SK-N-SH (cell line): ENCODE data around the gene RHOT2. TPM values are rescaled to one million over a fixed set of nuclear protein-coding genes. Genes with fewer than 3 reads are reported as not detected.

Source experiments
- CTCF ChIA-PET: fragments of 300-600, 350-600 bp; formaldehyde crosslinking; extraction: SDS; loops from one replicate; lab custom pipeline; 2021; lab: Yijun Ruan, JAX
- POLR2A ChIA-PET: fragments of 350-600 bp; sonication (Branson Sonifier 250); formaldehyde crosslinking; extraction: SDS; loops from one replicate; lab custom pipeline; 2020; ENCODE audit warnings: antibody characterized with exemption, inconsistent platforms; lab: Yijun Ruan, JAX
- DNase-seq: peaks from one replicate; pipeline ENCODE4 v3.0.0; 2012
- H2AFZ ChIP-seq: fragments of 200-600 bp; sonication (generic); 2 replicates; pipeline ENCODE4 v1.8.1; 2016; ENCODE audit warnings: antibody characterized with exemption, mild to moderate bottlenecking, low read depth
- H3F3A ChIP-seq: fragments of 200-600 bp; sonication (generic); replicated peaks from 2 replicates; pipeline ENCODE3; 2016; ENCODE audit warnings: antibody characterized with exemption, mild to moderate bottlenecking; ENCODE audit not compliant: insufficient read depth
- H3K27ac ChIP-seq, 2 experiments: fragments of 200-500 bp in 1 of 2; fragments of 200-600 bp in 1 of 2; sonication (Bioruptor generic) in 1 of 2; sonication (generic), shearing (Covaris generic) in 1 of 2; 2 replicates each; pipeline versions ENCODE4 v1.5.1 to v1.6.1; 2014 to 2016; ENCODE audit warnings: low read depth in 2 of 2, inconsistent platforms in 1 of 2, low read length in 1 of 2, mild to moderate bottlenecking in 1 of 2, mixed read lengths in 1 of 2
- H3K27me3 ChIP-seq: fragments of 200-600 bp; sonication (generic), shearing (Covaris generic); 2 replicates; pipeline ENCODE4 v1.6.1; 2016; ENCODE audit warnings: mixed run types; ENCODE audit not compliant: insufficient read depth
- H3K36me3 ChIP-seq, 2 experiments: fragments of 200-500 bp in 1 of 2; fragments of 200-600 bp in 1 of 2; sonication (Bioruptor generic) in 1 of 2; sonication (generic) in 1 of 2; replicated peaks in 1 of 2; 2 replicates each; pipeline versions ENCODE3 to v1.5.1; 2014 to 2016; ENCODE audit warnings: low read length in 1 of 2, mild to moderate bottlenecking in 1 of 2; ENCODE audit not compliant: insufficient read depth in 2 of 2, control insufficient read depth in 1 of 2
- H3K4me1 ChIP-seq, 2 experiments: fragments of 200-500 bp in 1 of 2; fragments of 200-600 bp in 1 of 2; sonication (Bioruptor generic) in 1 of 2; sonication (generic), shearing (Covaris generic) in 1 of 2; 2 replicates each; pipeline versions ENCODE4 v1.5.1 to v1.6.1; 2014 to 2016; ENCODE audit warnings: low read depth in 1 of 2, low read length in 1 of 2, mixed run types in 1 of 2; ENCODE audit not compliant: insufficient read depth in 2 of 2, control insufficient read depth in 1 of 2
- H3K4me2 ChIP-seq: fragments of 200-600 bp; sonication (generic), shearing (Covaris generic); 2 replicates; pipeline ENCODE4 v1.6.1; 2017; ENCODE audit warnings: mixed run types
- H3K4me3 ChIP-seq, 2 experiments: fragments of 200-500 bp in 1 of 2; fragments of 200-600 bp in 1 of 2; sonication (Bioruptor generic) in 1 of 2; sonication (generic), shearing (Covaris generic) in 1 of 2; 2 replicates each; pipeline versions ENCODE4 v1.5.1 to v1.8.1; 2014 to 2016; ENCODE audit warnings: low read depth in 2 of 2, inconsistent platforms in 1 of 2, low read length in 1 of 2, mild to moderate bottlenecking in 1 of 2, mixed read lengths in 1 of 2, moderate library complexity in 1 of 2
- H3K79me2 ChIP-seq: fragments of 200-600 bp; sonication (generic); 2 replicates; pipeline ENCODE4 v1.8.1; 2017; ENCODE audit warnings: mild to moderate bottlenecking; ENCODE audit not compliant: insufficient read depth
- H3K9ac ChIP-seq: fragments of 200-600 bp; sonication (generic); 2 replicates; pipeline ENCODE4 v1.6.1; 2017; ENCODE audit warnings: mixed run types
- H3K9me2 ChIP-seq: fragments of 200-600 bp; sonication (generic); 2 replicates; pipeline ENCODE4 v1.6.1; 2017; ENCODE audit warnings: mixed run types
- H3K9me3 ChIP-seq: fragments of 200-600 bp; sonication (generic); 2 replicates; pipeline ENCODE4 v1.6.1; 2017; ENCODE audit warnings: mixed run types, mild to moderate bottlenecking, moderate library complexity
- H4K20me1 ChIP-seq: fragments of 200-600 bp; sonication (generic); 2 replicates; pipeline ENCODE4 v1.6.1; 2017; ENCODE audit warnings: mild to moderate bottlenecking, mixed run types; ENCODE audit not compliant: insufficient read depth
- CHD2 ChIP-seq: fragments of 150-350 bp; IDR thresholded peaks from 2 replicates; pipeline ENCODE4 v1.6.1; 2018; ENCODE audit warnings: low read length; ENCODE audit not compliant: partially characterized antibody
- ELF1 ChIP-seq: IDR thresholded peaks from 2 replicates; pipeline ENCODE4 v1.4.0; 2012
- EZH2phosphoT487 ChIP-seq: fragments of 200-600 bp; sonication (generic); IDR thresholded peaks from 2 replicates; pipeline ENCODE4 v1.6.1; 2017; ENCODE audit warnings: low read depth, mixed run types, mild to moderate bottlenecking, antibody characterized with exemption, moderate library complexity, borderline replicate concordance
- FOXJ3 ChIP-seq: sonication (generic); formaldehyde crosslinking; IDR thresholded peaks from 2 replicates; pipeline ENCODE4 v1.5.1; 2020; ENCODE audit warnings: mild to moderate bottlenecking, missing genetic modification reagents
- GABPA ChIP-seq: IDR thresholded peaks from 2 replicates; pipeline ENCODE4 v1.4.0; 2012; ENCODE audit warnings: low read depth, mild to moderate bottlenecking
- JUND ChIP-seq: IDR thresholded peaks from 2 replicates; pipeline ENCODE4 v1.4.0; 2012
- RCOR1 ChIP-seq: fragments of 150-350 bp; IDR thresholded peaks from 2 replicates; pipeline ENCODE4 v1.6.1; 2017; ENCODE audit warnings: antibody characterized with exemption, low read length
- SIN3A ChIP-seq: IDR thresholded peaks from 2 replicates; pipeline ENCODE4 v1.6.1; 2012; ENCODE audit warnings: low read depth, mild to moderate bottlenecking, low read length, moderate library complexity, borderline replicate concordance
- TEAD4 ChIP-seq: IDR thresholded peaks from 2 replicates; pipeline ENCODE4 v1.4.0; 2012; ENCODE audit warnings: mild to moderate bottlenecking, borderline replicate concordance; ENCODE audit not compliant: insufficient read depth
- WGBS: methylation state at CpG from one replicate; pipeline ENCODE4 v1.1.6; 2017; ENCODE audit warnings: low lambda C conversion rate; 5-methylcytosine and 5-hydroxymethylcytosine counted together
- polyA plus RNA-seq, 3 experiments: library from polyadenylated mRNA; depleted of rRNA; stranded (reverse); fragments of >200 nt; gene quantifications; 2 replicates each; pipeline ENCODE4 v1.2.3, GENCODE V29; 2012
- TF ChIP-seq, protein P1 (sequence below): fragments of 150-350 bp; IDR thresholded peaks from 2 replicates; pipeline ENCODE4 v1.6.1; 2017; ENCODE audit warnings: antibody characterized with exemption, low read length, low read depth, borderline replicate concordance
- TF ChIP-seq, protein P2 (sequence below): IDR thresholded peaks from 2 replicates; pipeline ENCODE4 v1.4.0; 2012; ENCODE audit warnings: low read depth, borderline replicate concordance
- TF ChIP-seq, protein P3 (sequence below): IDR thresholded peaks from 2 replicates; pipeline ENCODE4 v1.4.0; 2012; ENCODE audit warnings: low read depth
- TF ChIP-seq, protein P4 (sequence below): IDR thresholded peaks from 2 replicates; pipeline ENCODE4; 2012
- TF ChIP-seq, protein P5 (sequence below): fragments of 200-600 bp; sonication (generic); IDR thresholded peaks from 2 replicates; pipeline ENCODE4 v1.6.1; 2017; ENCODE audit warnings: antibody characterized with exemption, mild to moderate bottlenecking, moderate library complexity

The RHOT2 gene
- polyA plus RNA-seq, 1 of the 3 experiments (the other 2 are of a cell fraction) = 229 TPM

DNA sequence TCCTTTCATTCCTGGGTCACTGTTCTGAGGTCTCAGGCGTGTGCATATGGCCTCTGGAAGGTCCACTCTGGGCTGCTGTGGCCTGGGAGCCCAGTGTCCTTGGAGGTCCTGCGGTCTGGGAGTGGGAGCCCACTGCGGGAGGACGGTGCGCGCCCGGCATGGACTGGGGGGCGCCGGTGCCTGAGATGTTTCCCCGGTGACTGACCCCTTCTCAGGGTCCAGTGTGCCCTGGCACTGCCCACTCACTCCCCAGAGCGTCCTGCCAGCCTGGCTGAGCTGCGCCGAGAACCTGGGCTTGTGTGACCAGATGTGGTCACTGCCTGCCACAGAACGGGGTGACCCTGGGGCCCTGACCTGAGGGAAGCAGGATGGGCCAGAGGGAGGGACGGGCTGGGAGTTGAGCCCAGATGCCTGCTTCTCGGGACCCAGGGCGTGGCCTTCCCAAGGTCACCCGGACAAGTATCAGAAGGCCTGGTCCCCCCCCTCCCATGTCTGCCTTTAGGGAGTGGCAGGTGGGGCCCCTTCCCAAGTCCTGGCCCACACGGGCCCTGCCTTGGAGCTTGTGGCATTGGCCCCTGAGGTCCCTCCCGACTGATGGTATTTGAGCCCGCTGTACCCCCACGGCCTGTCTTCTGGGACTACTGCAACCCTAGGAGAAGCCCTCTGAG is 6.4 kb downstream of the RHOT2 start:
- no peak overlapping the region for H3K4me3 ChIP-seq
- no peak overlapping the region for H2AFZ ChIP-seq
- no peak overlapping the region for H3K9ac ChIP-seq
- POLR2A ChIA-PET = interaction anchor here (1.1 kb wide), 1 partner anchor 8 kb away, joined by 3 read pairs; no protein-coding TSS in a partner anchor
- peaks cover 5 to 49% of the 10 kb centered on the region in 2 experiments for H3K36me3 ChIP-seq
- no peak overlapping the region for H3K4me2 ChIP-seq
- TF ChIP-seq SIN3A (no peak), TEAD4 (no peak), GABPA (no peak), ELF1 (no peak), JUND (no peak), EZH2phosphoT487 (no peak), FOXJ3 (CRISPR knock-in tag) (no peak), RCOR1 (no peak), CHD2 (no peak)
- TF ChIP-seq, protein P1, sequence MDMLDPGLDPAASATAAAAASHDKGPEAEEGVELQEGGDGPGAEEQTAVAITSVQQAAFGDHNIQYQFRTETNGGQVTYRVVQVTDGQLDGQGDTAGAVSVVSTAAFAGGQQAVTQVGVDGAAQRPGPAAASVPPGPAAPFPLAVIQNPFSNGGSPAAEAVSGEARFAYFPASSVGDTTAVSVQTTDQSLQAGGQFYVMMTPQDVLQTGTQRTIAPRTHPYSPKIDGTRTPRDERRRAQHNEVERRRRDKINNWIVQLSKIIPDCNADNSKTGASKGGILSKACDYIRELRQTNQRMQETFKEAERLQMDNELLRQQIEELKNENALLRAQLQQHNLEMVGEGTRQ = no peak
- TF ChIP-seq, protein P2, sequence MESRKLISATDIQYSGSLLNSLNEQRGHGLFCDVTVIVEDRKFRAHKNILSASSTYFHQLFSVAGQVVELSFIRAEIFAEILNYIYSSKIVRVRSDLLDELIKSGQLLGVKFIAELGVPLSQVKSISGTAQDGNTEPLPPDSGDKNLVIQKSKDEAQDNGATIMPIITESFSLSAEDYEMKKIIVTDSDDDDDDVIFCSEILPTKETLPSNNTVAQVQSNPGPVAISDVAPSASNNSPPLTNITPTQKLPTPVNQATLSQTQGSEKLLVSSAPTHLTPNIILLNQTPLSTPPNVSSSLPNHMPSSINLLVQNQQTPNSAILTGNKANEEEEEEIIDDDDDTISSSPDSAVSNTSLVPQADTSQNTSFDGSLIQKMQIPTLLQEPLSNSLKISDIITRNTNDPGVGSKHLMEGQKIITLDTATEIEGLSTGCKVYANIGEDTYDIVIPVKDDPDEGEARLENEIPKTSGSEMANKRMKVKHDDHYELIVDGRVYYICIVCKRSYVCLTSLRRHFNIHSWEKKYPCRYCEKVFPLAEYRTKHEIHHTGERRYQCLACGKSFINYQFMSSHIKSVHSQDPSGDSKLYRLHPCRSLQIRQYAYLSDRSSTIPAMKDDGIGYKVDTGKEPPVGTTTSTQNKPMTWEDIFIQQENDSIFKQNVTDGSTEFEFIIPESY = no peak
- TF ChIP-seq, protein P3, sequence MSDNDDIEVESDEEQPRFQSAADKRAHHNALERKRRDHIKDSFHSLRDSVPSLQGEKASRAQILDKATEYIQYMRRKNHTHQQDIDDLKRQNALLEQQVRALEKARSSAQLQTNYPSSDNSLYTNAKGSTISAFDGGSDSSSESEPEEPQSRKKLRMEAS = no peak
- TF ChIP-seq, protein P4, sequence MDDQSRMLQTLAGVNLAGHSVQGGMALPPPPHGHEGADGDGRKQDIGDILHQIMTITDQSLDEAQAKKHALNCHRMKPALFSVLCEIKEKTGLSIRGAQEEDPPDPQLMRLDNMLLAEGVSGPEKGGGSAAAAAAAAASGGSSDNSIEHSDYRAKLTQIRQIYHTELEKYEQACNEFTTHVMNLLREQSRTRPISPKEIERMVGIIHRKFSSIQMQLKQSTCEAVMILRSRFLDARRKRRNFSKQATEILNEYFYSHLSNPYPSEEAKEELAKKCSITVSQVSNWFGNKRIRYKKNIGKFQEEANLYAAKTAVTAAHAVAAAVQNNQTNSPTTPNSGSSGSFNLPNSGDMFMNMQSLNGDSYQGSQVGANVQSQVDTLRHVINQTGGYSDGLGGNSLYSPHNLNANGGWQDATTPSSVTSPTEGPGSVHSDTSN = no peak
- TF ChIP-seq, protein P5, sequence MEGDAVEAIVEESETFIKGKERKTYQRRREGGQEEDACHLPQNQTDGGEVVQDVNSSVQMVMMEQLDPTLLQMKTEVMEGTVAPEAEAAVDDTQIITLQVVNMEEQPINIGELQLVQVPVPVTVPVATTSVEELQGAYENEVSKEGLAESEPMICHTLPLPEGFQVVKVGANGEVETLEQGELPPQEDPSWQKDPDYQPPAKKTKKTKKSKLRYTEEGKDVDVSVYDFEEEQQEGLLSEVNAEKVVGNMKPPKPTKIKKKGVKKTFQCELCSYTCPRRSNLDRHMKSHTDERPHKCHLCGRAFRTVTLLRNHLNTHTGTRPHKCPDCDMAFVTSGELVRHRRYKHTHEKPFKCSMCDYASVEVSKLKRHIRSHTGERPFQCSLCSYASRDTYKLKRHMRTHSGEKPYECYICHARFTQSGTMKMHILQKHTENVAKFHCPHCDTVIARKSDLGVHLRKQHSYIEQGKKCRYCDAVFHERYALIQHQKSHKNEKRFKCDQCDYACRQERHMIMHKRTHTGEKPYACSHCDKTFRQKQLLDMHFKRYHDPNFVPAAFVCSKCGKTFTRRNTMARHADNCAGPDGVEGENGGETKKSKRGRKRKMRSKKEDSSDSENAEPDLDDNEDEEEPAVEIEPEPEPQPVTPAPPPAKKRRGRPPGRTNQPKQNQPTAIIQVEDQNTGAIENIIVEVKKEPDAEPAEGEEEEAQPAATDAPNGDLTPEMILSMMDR = no peak
- peaks cover 11% of the 10 kb centered on the region; the same call in 1 of the 2 replicates for H3K79me2 ChIP-seq
- H3F3A ChIP-seq = peaks cover 4% of the 10 kb centered on the region
- 0 out of 2 replicates have a peak, but pooled peaks cover 2% of the 10 kb centered on the region for H4K20me1 ChIP-seq
- CTCF ChIA-PET = interaction anchor here (1.5 to 4.6 kb wide), 3 partner anchors 14 to 279 kb away, joined by 3 to 20 read pairs (median 7); no protein-coding TSS in a partner anchor
- 88% methylated on average over 2 of the region's 22 CpGs for WGBS
- no peaks in the 10 kb centered on the region for H3K9me2 ChIP-seq
- DNase-seq = no peak
- H3K4me1 ChIP-seq = peaks cover 4 to 19% of the 10 kb centered on the region in 2 experiments; a peak in 2 of 4 replicates
- no peaks in the 10 kb centered on the region for H3K27me3 ChIP-seq
- H3K9me3 ChIP-seq = no peaks in the 10 kb centered on the region
- H3K27ac ChIP-seq = no peak overlapping the region; a peak in 1 of 4 replicates
